Measurements from ENCODE around the gene USP48. TPM values are rescaled to one million over a fixed set of nuclear protein-coding genes. Genes with fewer than 3 reads are reported as not detected.

Gene USP48
- total and polyA plus RNA-seq, 2 of the 13 experiments (the other 11 are each of a cell fraction or from before 2014, with no cell fraction given): 30.4 to 30.7 TPM

- TF ChIP-seq ZNF615 (CRISPR knock-in tag; IDR thresholded peaks at IDR 0.05; ENCODE audit: borderline replicate concordance) (no peak), HMG20B (CRISPR knock-in tag; conservative IDR thresholded peaks at IDR 0.05) (no peak), ZNF343 (CRISPR knock-in tag; IDR thresholded peaks at IDR 0.05) (no peak), ZNF569 (CRISPR knock-in tag; IDR thresholded peaks at IDR 0.05; ENCODE audit: borderline replicate concordance) (no peak), RAD21 (CRISPR knock-in tag; IDR thresholded peaks at IDR 0.05) (0 out of 2 replicates have a peak, but pooled peaks have one; percentile 25), ZNF10 (CRISPR knock-in tag; IDR thresholded peaks at IDR 0.05; ENCODE audit: borderline replicate concordance, low read depth) (0 out of 2 replicates have a peak, but pooled peaks have one; percentile 64), ZNF770 (CRISPR knock-in tag; IDR thresholded peaks at IDR 0.05) (no peak; the same call in 1 of the 2 replicates), ZNF460 (CRISPR knock-in tag; IDR thresholded peaks at IDR 0.05; ENCODE audit: borderline replicate concordance) (no peak; the same call in 1 of the 2 replicates), RARA (CRISPR knock-in tag; IDR thresholded peaks at IDR 0.05) (no peak), ZNF883 (CRISPR knock-in tag; IDR thresholded peaks at IDR 0.05; ENCODE audit: not compliant biosample characterization) (peak; percentile 12), ZNF337 (CRISPR knock-in tag; IDR thresholded peaks at IDR 0.05; ENCODE audit: borderline replicate concordance, low read depth) (no peak), NFE2 (CRISPR knock-in tag; IDR thresholded peaks at IDR 0.05) (no peak), ZSCAN29 (CRISPR knock-in tag; conservative IDR thresholded peaks at IDR 0.05) (no peak), YEATS4 (CRISPR knock-in tag; IDR thresholded peaks at IDR 0.05; ENCODE audit: borderline replicate concordance) (no peak), MLX (CRISPR knock-in tag; IDR thresholded peaks at IDR 0.05) (no peak), ZNF142 (CRISPR knock-in tag; IDR thresholded peaks at IDR 0.05) (no peak), CBX2 (IDR thresholded peaks at IDR 0.05; ENCODE audit: low read depth, low read length) (no peak), CBX2 (CRISPR knock-in tag; IDR thresholded peaks at IDR 0.05; ENCODE audit: low read depth) (no peak), GLI4 (CRISPR knock-in tag; IDR thresholded peaks at IDR 0.05; ENCODE audit: borderline replicate concordance) (no peak), ELK4 (CRISPR knock-in tag; IDR thresholded peaks at IDR 0.05; ENCODE audit: borderline replicate concordance) (no peak), ZNF292 (CRISPR knock-in tag; IDR thresholded peaks at IDR 0.05; ENCODE audit: borderline replicate concordance, low read depth) (no peak)
Observed at GRCh38 chr1:21782349-21782867, 541 bp downstream of the USP48 start (continued).
